HG03439 (cell line): ENCODE measurements around the gene SLC29A3.

Experiments used
- ATAC-seq: cut with Tn5 transposase; IDR thresholded peaks from one replicate; pipeline ENCODE4 v1.9.1; 2021; ENCODE audit warnings: mild to moderate bottlenecking, moderate library complexity; ENCODE audit not compliant: unreplicated experiment

Gene SLC29A3

GRCh38 chr10:71390461-71390835, 71.4 kb downstream of the SLC29A3 start:
- ATAC-seq, result no peak

- ATAC-seq, result no peak
These were observed 72.0 kb downstream of the SLC29A3 start for GRCh38 chr10:71390921-71391690.

GRCh38 chr10:71391701-71392100, 72.6 kb downstream of the SLC29A3 start:
- no peak for ATAC-seq

- no peak for ATAC-seq
These were observed 73.2 kb downstream of the SLC29A3 start for GRCh38 chr10:71392292-71392691.

- ATAC-seq, result no peak
These were observed 74.0 kb downstream of the SLC29A3 start for GRCh38 chr10:71392791-71393781.

GRCh38 chr10:71393841-71394475, 74.9 kb downstream of the SLC29A3 start:
- no peak for ATAC-seq

DNA sequence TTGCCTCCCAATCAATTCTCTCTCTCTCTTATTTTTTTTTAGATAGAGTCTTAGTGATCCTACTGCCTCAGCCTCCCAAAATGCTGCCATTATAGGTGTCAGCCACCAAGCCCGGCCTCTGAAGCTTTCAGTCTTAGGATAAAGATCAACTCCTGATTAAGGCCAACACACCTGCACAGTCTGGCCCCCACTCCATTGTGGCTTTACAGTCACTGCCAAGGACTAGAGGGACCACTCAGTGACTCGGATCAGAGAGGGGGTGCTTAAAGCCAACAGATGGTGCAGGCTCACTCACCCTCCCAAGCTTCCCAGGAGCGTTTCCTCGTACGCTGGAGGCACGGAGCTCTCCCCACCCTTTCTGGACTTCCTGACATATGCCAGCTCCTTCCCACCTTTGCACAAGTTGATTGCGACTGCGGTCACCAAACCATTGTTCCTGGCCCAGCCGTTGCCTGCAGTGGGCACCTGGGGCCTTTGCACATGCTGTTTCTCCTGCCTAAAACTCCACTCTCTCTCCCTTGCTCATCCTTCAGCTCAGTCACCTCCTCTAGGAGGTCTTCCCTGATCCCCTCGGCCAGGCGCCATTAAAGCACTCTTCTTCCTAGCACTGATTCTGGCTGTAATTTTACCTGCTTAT, 76.0 kb downstream of the SLC29A3 start:
- ATAC-seq, result no peak

DNA sequence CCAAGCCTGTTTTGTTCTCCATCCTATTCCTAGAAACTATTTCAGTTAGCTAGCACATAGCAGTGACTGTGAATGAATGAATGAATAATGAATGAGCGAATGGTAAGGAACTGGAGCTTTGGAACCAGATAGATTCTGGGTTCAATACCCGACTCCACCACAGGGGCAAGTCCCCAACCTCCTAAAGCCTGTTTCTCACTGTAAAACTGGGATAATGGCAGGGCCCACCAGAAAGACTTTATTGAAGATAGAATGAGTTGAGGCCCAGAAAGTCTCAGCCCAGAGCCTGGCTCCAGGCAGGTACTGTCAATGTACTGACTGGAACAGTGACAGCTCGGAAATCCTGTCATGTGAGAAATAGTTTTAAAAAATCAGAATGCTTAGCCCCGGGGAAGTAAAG, 76.6 kb downstream of the SLC29A3 start:
- ATAC-seq, result no peak

DNA sequence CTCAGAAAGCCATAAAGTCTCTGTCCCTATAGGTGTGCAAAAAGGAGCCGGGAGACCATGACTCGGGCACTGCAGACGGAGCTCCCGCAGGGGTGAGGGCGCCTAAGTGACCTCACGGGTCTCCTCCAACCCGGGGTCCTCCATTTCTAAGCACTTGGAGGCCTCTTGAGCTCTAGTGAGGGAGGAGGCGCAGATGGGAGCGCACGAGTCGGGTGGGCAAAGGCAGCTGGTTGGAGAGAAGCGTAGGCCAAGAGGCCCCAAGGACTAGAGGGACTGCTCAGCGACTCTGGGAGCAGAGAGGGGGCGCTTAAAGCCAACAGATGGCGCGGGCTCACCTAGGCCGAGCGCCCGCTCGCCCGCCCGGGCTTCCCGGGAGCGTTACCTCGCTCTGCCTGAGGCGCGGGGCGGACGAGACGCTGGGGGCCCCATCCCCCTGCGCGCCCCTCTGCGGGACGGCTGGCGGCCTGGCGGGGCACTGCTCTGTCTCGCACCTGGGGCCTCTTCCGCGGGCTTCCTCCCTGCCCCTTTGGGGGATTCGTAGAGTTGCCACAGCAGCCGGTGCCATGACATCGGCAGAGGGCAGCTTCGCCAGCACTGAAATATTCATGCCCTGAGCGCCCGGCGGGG, 77.1 kb downstream of the SLC29A3 start:
- ATAC-seq, result no peak

GRCh38 chr10:71396711-71397295, 77.7 kb downstream of the SLC29A3 start, which contains the start of gene CDH23:
Gene CDH23 (plus strand): TSS chr10:71396920. CDS start chr10:71439832, 42,912 bp downstream.
- no peak for ATAC-seq

GRCh38 chr10:71397296-71398212, 78.5 kb downstream of the SLC29A3 start:
- no peak for ATAC-seq

GRCh38 chr10:71398976-71399375, 79.9 kb downstream of the SLC29A3 start:
- ATAC-seq, result no peak

DNA sequence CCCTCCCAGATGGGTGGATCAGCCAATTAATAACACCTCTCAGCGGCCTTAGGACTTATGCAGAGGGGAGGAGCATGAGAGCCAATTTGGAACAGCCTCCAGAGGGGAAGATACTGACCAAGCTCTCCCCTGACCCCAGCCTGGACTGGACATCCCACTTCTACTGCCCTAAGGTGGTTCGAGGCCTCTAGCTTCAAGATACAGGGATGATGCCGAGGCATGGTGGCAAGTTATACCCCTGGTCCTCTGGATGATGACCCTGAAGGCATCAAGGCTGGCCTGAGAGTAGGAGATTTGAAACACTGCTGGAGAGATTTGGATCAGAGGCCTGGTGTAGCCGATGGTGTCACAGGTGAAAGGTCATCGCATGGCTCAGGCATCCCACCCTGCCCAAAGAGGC, 80.9 kb downstream of the SLC29A3 start:
- no peak for ATAC-seq

DNA sequence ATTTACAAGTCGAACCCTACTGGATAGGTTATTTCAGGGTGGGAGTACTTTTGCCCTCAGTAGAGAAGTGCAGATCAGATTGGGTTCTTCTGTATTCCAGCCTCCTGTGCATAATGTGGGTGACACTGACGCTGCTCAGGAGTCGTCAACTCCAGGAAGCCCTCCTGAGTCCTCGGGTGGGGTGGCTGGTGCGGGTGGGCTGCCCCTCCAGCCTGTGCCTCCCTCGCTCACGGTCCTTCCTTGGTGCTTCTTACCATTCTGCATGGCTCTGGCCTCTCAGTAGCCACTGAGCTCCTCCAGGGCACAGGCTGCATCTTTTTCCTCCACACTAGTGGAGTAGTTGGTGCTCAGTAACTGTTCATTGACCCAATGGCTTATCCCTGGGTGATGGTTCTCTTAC, 82.0 kb downstream of the SLC29A3 start:
- ATAC-seq, result no peak

GRCh38 chr10:71402005-71402404, 82.9 kb downstream of the SLC29A3 start:
- ATAC-seq, result no peak

DNA sequence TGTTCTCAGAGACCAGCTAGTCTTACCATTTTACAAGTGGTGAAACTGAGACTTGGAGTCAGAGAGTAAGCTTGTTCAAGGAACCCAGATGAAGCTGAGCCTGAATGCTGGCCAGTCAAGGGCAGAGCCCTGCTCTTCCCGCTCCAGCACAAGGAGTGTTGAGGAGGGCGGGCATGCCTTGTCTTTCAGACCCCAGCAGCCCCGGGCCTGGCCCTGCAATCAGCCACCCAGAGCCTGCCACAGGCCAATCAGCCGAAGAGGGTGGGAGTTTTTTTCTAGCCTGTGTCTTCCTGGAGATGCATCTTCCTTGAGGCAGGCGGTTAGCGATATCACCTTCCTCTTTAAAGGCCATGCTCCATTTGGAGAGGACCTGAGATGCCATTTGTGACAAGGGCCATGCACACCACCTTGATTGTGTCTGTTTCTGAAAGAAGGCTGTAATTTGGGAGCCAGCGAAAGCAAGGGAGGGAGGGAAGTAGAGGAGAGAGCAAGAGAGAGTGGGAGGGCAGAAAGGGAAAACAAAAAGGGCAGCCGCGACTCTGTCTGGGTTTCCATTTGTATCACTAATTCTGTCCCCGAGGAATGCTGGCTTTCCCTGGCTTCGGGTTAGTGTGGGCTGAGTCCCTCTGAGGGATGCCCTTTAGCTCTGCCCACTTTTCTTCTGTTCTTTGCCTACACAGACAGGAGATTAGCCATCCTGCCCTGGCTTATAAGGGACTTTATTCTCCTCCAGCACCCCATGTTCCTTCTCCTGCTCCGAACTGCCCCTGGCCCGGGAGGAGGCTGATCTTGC, 85.6 kb downstream of the SLC29A3 start:
- no peak for ATAC-seq

- no peak for ATAC-seq
These were observed 87.8 kb downstream of the SLC29A3 start for GRCh38 chr10:71406878-71407277.
